Epithelial cell of esophagus (primary cell): ENCODE measurements around the gene KIZ.

Experiments used
- DNase-seq: peaks from one replicate; pipeline ENCODE4 v3.0.0; 2010; ENCODE audit warnings: low read depth
- H3K4me3 ChIP-seq: 2 replicates; pipeline ENCODE4 v1.5.1; 2011; ENCODE audit warnings: mild to moderate bottlenecking, low read length, control low read depth
- TF ChIP-seq, protein P1 (sequence below): IDR thresholded peaks from 2 replicates; pipeline ENCODE4 v1.5.1; 2011; ENCODE audit warnings: low read depth, mild to moderate bottlenecking, low read length, control low read depth, inconsistent platforms; ENCODE audit not compliant: insufficient read depth; ENCODE audit errors: missing control alignments

KIZ gene

DNA sequence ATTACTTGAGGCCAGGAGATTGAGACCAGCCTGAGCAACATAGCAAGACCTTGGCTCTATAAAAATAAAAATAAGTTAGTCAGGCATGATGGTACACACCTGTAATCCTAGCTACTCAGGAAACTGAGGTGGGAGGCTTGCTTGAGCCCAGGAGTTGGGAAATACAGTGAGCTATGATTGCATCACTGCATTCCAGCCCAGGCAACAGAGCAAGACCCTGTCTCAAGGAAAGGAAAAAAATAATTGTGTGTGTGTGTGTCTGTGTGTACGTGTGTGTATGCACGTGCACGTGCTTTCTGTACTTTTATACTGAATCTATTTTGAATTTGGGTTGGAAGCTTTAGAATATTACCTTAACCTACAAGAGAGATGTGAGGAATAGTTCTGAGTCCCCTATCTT lies 58.9 kb downstream of the KIZ start:
- H3K4me3 ChIP-seq, result no peak overlapping the region
- DNase-seq, result peak; percentile 86
- TF ChIP-seq, protein P1, sequence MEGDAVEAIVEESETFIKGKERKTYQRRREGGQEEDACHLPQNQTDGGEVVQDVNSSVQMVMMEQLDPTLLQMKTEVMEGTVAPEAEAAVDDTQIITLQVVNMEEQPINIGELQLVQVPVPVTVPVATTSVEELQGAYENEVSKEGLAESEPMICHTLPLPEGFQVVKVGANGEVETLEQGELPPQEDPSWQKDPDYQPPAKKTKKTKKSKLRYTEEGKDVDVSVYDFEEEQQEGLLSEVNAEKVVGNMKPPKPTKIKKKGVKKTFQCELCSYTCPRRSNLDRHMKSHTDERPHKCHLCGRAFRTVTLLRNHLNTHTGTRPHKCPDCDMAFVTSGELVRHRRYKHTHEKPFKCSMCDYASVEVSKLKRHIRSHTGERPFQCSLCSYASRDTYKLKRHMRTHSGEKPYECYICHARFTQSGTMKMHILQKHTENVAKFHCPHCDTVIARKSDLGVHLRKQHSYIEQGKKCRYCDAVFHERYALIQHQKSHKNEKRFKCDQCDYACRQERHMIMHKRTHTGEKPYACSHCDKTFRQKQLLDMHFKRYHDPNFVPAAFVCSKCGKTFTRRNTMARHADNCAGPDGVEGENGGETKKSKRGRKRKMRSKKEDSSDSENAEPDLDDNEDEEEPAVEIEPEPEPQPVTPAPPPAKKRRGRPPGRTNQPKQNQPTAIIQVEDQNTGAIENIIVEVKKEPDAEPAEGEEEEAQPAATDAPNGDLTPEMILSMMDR, result no peak

DNA sequence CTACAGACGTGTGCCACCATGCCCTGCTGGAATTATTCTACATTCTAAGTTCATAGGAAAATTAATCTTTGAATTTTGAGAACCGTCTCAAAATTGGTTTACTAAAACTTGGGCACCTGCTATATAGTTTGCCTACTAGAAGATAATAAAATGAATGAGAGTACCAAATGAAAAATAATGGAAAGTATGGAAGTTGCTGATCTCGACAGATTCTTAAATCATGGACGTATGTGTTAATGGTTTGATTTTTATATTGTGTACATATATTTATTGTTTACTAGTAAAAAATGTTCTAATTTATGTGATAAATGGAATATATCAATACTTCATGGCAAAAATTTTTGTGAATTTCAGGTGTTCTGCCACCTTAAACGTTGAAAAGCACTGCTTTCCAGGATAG lies 60.0 kb downstream of the KIZ start:
- DNase-seq, result no peak
- no peak overlapping the region for H3K4me3 ChIP-seq
- TF ChIP-seq, protein P1, result no peak

DNA sequence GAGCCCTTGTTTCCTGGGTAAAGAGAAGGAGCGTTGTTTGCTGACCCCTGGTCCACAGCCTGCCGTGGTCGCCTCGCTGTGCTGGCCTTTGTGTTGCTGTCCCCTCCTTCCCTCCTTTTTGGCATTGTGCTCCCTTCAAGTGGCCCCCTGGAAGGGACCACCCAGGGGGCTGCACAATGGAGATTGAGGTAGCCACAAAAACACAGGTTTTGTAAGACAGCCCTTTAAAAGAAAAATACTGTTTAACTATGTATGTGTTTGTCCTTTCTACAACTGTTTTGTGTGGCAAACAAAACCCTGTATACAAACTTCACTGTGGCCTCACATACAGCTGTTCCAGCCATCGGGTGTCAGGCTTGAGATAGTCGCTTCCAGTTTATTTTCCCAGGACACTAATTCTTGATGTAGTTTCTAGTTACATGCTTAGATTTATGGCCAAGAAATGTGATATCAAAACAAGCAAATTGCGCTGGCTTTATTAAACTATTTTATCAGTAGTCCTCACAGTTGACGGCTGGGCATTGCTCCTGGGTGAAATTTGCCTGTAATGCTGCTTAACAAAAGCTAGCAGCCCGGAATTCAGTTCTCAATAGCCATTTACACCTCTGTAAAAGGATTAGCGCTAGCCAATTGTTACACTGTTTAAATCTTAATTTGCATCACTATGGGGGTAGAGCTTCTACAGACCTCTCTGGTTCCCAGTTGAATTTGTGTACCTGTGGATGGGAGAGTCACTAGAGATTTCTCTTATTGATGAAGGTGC lies 64.1 kb downstream of the KIZ start:
- no peak for DNase-seq
- H3K4me3 ChIP-seq, result no peak overlapping the region
- TF ChIP-seq, protein P1, result no peak

DNA sequence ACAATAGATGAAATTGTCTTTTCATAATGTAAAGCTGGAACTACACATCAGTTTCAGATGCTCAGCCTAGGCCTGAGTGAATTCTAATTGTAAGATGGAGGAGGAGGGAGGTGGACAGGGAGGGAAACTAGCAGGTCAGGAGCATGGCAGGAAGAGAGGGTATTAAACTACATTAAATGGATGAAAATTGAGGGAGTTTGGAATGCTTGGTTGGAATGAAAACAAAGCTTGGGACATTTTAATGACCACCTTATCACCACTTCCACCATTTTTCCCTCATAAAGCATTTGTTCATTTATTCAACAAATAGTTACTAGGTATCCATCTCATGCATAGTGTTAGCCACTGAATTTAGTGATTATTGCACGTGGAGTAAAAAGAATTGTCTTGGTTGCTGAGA lies 65.0 kb downstream of the KIZ start:
- no peak overlapping the region for H3K4me3 ChIP-seq
- no peak for DNase-seq
- TF ChIP-seq, protein P1, result no peak

DNA sequence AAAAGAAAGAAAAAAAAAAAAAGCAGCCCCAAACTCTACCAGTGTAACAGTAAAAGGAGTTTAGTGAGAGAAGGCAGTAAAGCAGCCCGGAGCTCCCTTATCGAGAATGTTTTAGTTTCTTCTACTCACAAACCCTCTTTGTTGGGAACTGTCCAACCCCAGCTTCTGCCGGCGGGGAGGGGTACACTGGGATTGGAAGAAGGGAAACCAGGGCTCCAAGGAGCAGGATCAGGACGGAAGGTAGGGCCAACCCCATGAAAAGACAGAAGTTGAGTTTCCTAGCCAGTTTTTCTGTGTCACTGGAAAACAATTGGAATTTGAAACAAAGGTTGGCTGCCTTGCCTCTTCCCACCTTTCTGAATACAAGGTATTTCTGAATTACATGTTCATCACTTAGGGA lies 66.0 kb downstream of the KIZ start:
- TF ChIP-seq, protein P1, result no peak
- H3K4me3 ChIP-seq, result no peak overlapping the region
- DNase-seq, result no peak

DNA sequence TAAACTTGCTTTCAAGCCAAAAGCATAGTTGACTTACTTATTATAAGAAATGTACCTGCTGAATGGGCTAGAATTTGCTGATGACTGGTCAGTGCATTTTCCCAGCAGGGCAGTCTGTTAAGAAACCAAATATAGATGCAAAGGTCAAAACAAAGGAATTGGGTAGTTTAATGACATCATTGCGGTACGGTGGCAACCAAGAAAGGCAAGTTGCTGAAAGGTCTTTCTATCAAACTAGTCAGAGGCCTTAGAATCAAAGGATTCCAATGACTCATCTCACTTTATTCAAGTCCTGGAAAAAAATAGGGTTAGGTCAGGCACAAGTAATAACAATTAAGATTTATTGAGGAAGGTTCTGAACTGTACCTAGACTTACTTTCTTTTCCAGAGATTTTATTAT lies 76.4 kb downstream of the KIZ start:
- TF ChIP-seq, protein P1, result no peak
- no peak overlapping the region for H3K4me3 ChIP-seq
- DNase-seq, result peak; percentile 35

DNA sequence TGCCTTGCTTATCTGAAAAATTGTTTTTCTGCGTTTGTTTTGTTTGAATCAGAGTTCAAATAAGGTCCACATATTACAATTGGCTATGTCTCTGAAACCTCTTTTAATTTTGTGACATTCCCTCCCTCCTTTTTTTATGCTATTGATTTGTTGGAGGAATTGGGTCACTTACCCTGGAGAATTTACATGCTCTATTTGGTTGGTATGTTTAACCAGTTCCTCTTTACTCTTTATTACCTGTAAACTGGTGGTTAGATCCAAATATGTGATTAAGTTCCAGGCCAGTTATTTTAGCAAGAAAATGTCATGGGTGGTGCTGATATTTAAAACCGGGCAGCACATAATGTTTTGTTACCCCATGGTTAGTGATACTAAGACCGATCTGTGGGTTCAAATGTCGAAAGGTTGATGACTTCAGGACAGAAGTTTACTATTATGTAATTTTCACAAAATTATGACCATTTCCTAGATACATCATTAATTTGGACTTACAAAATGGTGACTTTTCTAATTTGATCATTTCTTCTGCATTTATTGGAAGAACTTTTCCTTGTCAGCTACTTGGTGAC lies 77.3 kb downstream of the KIZ start:
- TF ChIP-seq, protein P1, result no peak
- DNase-seq, result no peak

More for the DNA sequence above, 77.3 kb downstream of the KIZ start:
- H3K4me3 ChIP-seq, result no peak overlapping the region
